Erythroblast (primary cell): ENCODE data around the gene MED13L.

Source experiments
- GATA1 ChIP-seq: IDR thresholded peaks from 2 replicates; pipeline ENCODE4 v1.6.1; 2011; ENCODE audit warnings: low read depth, mild to moderate bottlenecking, control low read depth, low read length, moderate library complexity
- POLR2A ChIP-seq: IDR thresholded peaks from 2 replicates; pipeline ENCODE4 v1.6.1; 2011; ENCODE audit warnings: mild to moderate bottlenecking, low read length

DNA sequence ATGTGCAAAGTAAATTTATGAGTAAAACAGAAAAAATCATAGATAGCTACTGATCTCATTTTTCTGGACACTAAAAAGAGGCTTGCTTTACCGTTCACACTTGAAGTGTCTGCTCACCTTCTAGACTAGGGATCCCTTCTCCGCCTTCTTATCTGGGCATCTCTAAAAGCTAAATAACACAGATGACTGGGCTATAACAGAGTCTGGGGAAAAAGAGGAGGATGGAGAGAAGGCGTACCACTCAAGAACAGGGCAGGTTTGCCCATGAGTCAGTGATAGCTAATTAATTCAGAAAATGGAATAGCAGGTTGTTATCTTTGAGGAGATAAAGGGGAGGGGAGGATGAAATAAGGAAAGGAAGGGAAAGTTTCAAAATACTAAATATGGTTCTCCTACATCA is 185.3 kb downstream of the MED13L start:
- TF ChIP-seq POLR2A (no peak), GATA1 (no peak)
